Gastroesophageal sphincter (tissue), 3 donors: ENCODE results near the gene AHRR.

Experiments
- EP300 ChIP-seq: sonication (generic); formaldehyde crosslinking; IDR thresholded peaks from one replicate; pipeline ENCODE4 v1.6.1; 2017; ENCODE audit warnings: antibody characterized with exemption, mild to moderate bottlenecking
- POLR2A ChIP-seq, 2 donors: fragments of 450-650 bp; IDR thresholded peaks; one replicate each; pipeline ENCODE4 v1.6.1; 2017; ENCODE audit warnings: antibody characterized with exemption in 2 of 2, mild to moderate bottlenecking in 2 of 2, moderate library complexity in 1 of 2
- POLR2AphosphoS5 ChIP-seq: sonication (generic); formaldehyde crosslinking; IDR thresholded peaks from one replicate; pipeline ENCODE4 v1.6.1; 2017; ENCODE audit warnings: antibody characterized with exemption
- TF ChIP-seq, protein P1 (sequence below), 4 experiments: fragments of 200-600 bp in 2 of 4; fragments of 450-650 bp in 2 of 4; sonication (generic) in 1 of 4; IDR thresholded peaks; one replicate each; pipeline ENCODE4 v1.5.1; 2017 to 2019; ENCODE audit warnings: antibody characterized with exemption in 4 of 4, mild to moderate bottlenecking in 2 of 4, moderate library complexity in 2 of 4

DNA sequence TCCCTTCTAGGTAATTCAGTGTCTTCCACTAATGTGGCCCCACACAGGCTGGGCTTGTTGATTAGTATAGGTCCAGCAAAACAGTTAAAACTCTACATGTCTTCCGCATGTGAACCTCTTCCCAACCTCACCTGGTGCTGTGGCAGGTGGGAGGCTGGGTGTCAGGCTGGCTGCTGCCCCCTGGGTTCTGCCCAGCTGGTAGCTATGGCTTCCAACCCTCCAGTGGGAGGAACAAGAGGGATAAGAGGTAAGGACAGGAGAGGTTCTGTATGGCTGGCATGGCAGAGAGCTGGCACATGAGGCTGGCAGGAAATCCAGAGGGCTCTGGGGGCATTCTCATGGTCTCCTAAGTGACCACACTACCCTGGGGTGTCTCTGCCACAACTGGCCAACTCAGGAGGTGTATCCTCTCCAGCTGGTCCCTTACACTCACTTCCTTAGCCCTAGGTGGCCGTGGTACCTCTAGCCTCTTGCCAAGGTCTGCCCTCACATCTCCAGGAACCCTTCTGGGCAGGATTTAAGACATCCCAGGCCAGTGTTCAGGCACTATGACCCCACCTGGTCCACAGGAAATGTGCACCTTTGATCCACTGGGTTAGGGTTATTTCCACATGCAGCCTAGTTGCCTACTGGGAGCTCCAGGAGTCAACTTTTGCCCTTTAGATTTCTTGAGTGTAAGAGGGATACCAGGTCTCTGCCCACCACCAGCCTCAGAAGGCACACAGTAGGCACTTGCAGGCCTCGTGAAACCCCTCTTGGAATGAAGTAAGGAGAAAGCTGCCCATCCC, 41.7 kb downstream of the AHRR start:
- TF ChIP-seq, protein P1, sequence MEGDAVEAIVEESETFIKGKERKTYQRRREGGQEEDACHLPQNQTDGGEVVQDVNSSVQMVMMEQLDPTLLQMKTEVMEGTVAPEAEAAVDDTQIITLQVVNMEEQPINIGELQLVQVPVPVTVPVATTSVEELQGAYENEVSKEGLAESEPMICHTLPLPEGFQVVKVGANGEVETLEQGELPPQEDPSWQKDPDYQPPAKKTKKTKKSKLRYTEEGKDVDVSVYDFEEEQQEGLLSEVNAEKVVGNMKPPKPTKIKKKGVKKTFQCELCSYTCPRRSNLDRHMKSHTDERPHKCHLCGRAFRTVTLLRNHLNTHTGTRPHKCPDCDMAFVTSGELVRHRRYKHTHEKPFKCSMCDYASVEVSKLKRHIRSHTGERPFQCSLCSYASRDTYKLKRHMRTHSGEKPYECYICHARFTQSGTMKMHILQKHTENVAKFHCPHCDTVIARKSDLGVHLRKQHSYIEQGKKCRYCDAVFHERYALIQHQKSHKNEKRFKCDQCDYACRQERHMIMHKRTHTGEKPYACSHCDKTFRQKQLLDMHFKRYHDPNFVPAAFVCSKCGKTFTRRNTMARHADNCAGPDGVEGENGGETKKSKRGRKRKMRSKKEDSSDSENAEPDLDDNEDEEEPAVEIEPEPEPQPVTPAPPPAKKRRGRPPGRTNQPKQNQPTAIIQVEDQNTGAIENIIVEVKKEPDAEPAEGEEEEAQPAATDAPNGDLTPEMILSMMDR (IDR thresholded peaks at IDR 0.05) = no peak
- no peak for TF ChIP-seq EP300
- TF ChIP-seq POLR2A (IDR thresholded peaks at IDR 0.05) = no peak
- no peak for TF ChIP-seq POLR2AphosphoS5
